Measurements from ENCODE around the gene OR51A2. TPM values are rescaled to one million over a fixed set of nuclear protein-coding genes. Genes with fewer than 3 reads are reported as not detected.

OR51A2 gene
- total RNA-seq, 4 donors from 2014 or later, result not detected

Other genes starting within 250 kb of the OR51A2 start
- not detected for gene OR51F1, start 185.8 kb downstream of the OR51A2 start, total RNA-seq
- not detected for gene OR52R1, start 151.3 kb downstream of the OR51A2 start, total RNA-seq
- not detected for gene OR51F2, start 134.4 kb downstream of the OR51A2 start, total RNA-seq
- not detected for gene OR51S1, start 106.5 kb downstream of the OR51A2 start, total RNA-seq
- not detected for gene OR51T1, start 73.8 kb downstream of the OR51A2 start, total RNA-seq
- not detected for gene OR51A7, start 51.9 kb downstream of the OR51A2 start, total RNA-seq
- gene OR51G2, start 36.4 kb downstream of the OR51A2 start, total RNA-seq, result not detected
- gene OR51G1, start 31.4 kb downstream of the OR51A2 start, total RNA-seq, result not detected
- not detected for gene OR51A4, start 8.1 kb downstream of the OR51A2 start, total RNA-seq
- not detected for gene OR51L1, start 39.1 kb upstream of the OR51A2 start, total RNA-seq
- not detected for gene OR52J3, start 90.8 kb upstream of the OR51A2 start, total RNA-seq
- not detected for gene OR52E2, start 103.9 kb upstream of the OR51A2 start, total RNA-seq
- not detected for gene OR52E1, start 113.9 kb upstream of the OR51A2 start, total RNA-seq
- gene OR52A5, start 182.6 kb upstream of the OR51A2 start, total RNA-seq, result not detected
- not detected for gene OR52A1, start 199.0 kb upstream of the OR51A2 start, total RNA-seq
- gene OR51V1, start 245.0 kb upstream of the OR51A2 start, total RNA-seq, result not detected

All from gastrocnemius medialis (tissue), 4 donors.